ENCODE measurements around the gene POU4F1. TPM values are rescaled to one million over a fixed set of nuclear protein-coding genes. Genes with fewer than 3 reads are reported as not detected.
A peak's percentile ranks its signal among the peaks of the same experiment; 100 is the strongest.

Gene POU4F1
- total RNA-seq, 1 donor from 2014 or later: not detected

DNA sequence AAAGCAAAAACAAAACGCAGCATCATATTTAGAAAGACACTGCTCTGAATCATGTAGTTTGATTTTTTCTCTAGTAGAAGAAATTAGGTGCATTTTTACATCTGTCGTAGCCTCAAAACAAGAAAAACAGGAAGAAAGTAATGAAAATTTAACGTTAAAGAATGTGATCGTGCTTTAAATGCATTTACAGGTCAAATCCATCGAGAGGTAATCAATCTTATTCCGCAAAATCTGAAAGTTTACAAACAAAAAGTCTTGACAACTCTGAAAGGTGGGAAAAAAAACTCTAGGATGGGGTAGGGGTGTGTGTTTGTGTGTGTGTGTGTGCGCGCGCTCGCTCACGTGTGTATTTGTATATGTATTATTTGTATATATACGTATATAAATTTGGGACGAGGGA is 10.2 kb downstream of the POU4F1 start:
- DNase-seq (ENCODE audit: low read depth): no peak
- H3K4me3 ChIP-seq (ENCODE audit: low read depth, low read length): no peak overlapping the region
- TF ChIP-seq, protein P1, sequence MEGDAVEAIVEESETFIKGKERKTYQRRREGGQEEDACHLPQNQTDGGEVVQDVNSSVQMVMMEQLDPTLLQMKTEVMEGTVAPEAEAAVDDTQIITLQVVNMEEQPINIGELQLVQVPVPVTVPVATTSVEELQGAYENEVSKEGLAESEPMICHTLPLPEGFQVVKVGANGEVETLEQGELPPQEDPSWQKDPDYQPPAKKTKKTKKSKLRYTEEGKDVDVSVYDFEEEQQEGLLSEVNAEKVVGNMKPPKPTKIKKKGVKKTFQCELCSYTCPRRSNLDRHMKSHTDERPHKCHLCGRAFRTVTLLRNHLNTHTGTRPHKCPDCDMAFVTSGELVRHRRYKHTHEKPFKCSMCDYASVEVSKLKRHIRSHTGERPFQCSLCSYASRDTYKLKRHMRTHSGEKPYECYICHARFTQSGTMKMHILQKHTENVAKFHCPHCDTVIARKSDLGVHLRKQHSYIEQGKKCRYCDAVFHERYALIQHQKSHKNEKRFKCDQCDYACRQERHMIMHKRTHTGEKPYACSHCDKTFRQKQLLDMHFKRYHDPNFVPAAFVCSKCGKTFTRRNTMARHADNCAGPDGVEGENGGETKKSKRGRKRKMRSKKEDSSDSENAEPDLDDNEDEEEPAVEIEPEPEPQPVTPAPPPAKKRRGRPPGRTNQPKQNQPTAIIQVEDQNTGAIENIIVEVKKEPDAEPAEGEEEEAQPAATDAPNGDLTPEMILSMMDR (conservative IDR thresholded peaks at IDR 0.05; ENCODE audit: low read depth, low read length): no peak

DNA sequence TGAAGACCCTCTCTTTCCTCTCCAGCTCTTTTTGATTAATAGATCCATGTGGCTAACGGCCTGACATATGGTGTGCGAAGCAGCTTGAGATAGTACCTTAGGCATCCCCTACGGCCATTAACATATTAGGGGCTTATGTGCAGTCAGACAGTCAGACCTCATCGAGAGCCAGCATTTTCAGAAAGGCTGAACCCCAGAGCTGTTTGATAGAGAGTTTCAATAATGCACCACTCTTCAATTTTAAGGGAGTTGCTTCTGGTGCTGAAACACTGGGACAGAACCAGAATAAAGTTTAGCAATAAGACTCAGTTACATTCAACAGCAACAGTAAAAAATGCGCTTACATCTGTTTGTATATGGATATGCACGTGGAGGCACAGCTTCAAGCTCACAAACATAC is 10.8 kb downstream of the POU4F1 start:
- TF ChIP-seq, protein P1 (conservative IDR thresholded peaks at IDR 0.05; ENCODE audit: low read depth, low read length): no peak
- H3K4me3 ChIP-seq (ENCODE audit: low read depth, low read length): no peak overlapping the region
- DNase-seq (ENCODE audit: low read depth): no peak

GRCh38 chr13:78589206-78589605 is 14.1 kb downstream of the POU4F1 start:
- DNase-seq (ENCODE audit: low read depth): no peak
- no peak overlapping the region for H3K4me3 ChIP-seq (ENCODE audit: low read depth, low read length)
- TF ChIP-seq, protein P1 (conservative IDR thresholded peaks at IDR 0.05; ENCODE audit: low read depth, low read length): no peak

DNA sequence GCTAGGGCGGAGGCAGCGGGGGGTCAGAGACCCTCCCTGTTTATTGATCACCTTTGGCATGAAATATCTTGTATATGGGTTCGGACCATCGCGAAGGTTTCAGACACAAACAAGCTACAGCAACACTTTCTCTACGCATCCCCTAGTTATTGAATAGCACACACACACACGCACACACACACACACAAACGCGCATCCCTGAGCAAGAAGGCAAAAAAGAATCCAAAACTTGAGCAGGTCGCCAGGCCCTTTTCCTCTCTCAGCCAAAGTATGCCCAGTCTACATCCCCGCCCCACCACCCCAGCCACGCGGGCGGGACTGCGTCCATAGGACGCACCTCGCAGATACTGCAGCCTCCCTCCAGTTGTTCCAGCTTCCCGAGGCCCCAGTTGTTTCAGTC is 16.0 kb downstream of the POU4F1 start:
- H3K4me3 ChIP-seq (ENCODE audit: low read depth, low read length): no peak overlapping the region
- no peak for DNase-seq (ENCODE audit: low read depth)
- TF ChIP-seq, protein P1 (conservative IDR thresholded peaks at IDR 0.05; ENCODE audit: low read depth, low read length): no peak

- DNase-seq (ENCODE audit: low read depth): no peak
- H3K4me3 ChIP-seq (ENCODE audit: low read depth, low read length): no peak overlapping the region
- TF ChIP-seq, protein P1 (conservative IDR thresholded peaks at IDR 0.05; ENCODE audit: low read depth, low read length): peak; percentile 38
Measured at GRCh38 chr13:78586706-78587105, 16.6 kb downstream of the POU4F1 start.

DNA sequence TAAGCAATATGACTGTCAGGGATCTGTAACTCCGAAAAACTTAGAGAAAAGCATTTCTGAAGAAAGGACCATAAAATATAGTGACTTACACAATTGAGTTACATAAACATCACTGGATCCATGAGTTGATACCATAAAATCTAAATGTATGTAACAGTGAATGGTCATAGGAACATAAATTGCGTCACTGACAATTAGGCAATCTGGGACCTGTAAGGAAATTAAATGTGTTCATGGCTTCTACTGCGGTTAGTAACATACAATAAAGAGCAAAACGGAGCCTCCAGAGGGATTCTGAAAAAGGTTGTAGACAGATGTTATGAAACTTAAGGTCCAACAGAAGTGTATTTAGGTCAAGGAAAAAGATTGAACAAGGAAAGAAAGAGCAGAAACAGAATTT is 27.1 kb downstream of the POU4F1 start:
- TF ChIP-seq, protein P1 (conservative IDR thresholded peaks at IDR 0.05; ENCODE audit: low read depth, low read length): no peak
- H3K4me3 ChIP-seq (ENCODE audit: low read depth, low read length): no peak overlapping the region
- DNase-seq (ENCODE audit: low read depth): no peak

DNA sequence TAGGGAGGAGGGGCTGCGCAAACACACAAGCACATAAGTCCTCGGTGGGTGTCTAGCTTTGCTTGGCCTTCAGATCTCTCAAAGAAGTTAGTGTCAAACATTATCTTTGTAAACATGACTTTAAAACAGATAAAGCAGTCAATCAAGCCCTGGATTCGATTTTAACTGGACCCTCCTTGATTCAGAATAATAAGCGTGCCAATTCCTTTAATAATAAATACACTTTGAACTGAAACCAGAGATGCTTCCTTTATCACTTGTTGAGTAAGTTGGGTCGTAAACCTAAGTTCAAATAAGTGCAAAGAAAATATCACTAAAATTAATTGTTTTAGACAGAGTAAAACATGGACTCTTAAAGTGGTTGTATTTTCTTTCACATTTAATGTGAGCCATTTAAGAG is 30.9 kb downstream of the POU4F1 start:
- no peak for DNase-seq (ENCODE audit: low read depth)
- TF ChIP-seq, protein P1 (conservative IDR thresholded peaks at IDR 0.05; ENCODE audit: low read depth, low read length): no peak
- H3K4me3 ChIP-seq (ENCODE audit: low read depth, low read length): no peak overlapping the region
